ENCODE measurements around the gene SMDT1. TPM values are rescaled to one million over a fixed set of nuclear protein-coding genes. Genes with fewer than 3 reads are reported as not detected.
"Not testable (repeated sequence)": the region's sequence is repeated elsewhere in the genome, so short reads cannot be mapped to it uniquely, and the experiment has no call there.

SMDT1 gene
- total RNA-seq, 1 experiment from 2014 or later = 44.6 TPM

DNA sequence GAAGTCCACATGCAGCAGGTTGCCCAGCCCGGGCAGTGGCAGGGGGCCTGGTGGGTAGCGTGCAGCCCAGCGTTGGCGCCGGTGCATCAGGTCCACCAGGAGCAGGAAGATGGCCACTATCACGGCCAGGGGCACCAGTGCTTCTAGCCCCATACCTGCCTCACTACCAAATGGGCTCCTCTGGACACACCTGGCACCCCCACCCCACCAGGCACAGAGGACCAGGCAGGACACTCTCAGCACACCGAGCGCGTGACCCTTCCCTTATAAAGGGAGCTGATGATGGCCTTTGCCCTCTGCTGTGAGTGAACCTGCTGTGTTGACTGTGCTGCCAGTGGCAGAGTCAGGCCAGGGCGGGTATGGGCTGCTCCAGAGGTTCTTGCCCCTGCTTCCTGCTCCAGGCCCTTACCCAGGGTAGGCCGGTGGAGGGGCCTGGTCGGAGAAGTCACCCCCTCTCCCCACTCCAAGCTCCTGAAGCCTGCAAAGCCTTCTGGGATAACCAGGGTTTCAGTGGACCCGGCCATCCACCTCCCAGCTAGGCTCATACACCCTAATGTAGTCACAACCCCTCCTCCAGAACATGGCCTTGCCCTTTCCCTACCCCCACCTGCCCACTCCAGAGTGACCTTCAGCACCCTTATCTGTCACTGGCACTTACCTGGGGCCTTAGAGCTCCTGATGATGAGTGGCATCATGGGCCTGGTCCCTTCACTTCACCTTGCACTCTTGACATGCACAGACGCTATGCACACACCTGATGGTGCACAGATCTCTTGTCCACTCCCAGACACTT, 51.3 kb downstream of the SMDT1 start, which contains the start of gene CYP2D6:
Gene CYP2D6, minus strand, starts transcription at position 172 of the 793 bp plus-strand sequence. Its CDS starts 19 bp downstream, at position 153.
- CTCF ChIA-PET; H3K27me3 ChIP-seq (ENCODE audit: control insufficient read depth, insufficient read depth, low read length); in situ Hi-C loops (cut with HindIII; ENCODE audit: low pct_unique_long_range_greater_than_20kb, low sequenced_read_pairs); H3K27ac ChIP-seq (ENCODE audit: low read length); BruUV-seq (replicated peaks); H3K9me3 ChIP-seq (ENCODE audit: control insufficient read depth, insufficient read depth, low read depth, low read length); POLR2A ChIA-PET; H3K36me3 ChIP-seq (ENCODE audit: control insufficient read depth, insufficient read depth, low read length); intact Hi-C loops (cut with micrococcal nuclease; ENCODE audit: unreplicated experiment); ATAC-seq; H3K4me3 ChIP-seq (ENCODE audit: low read depth in 2 of 2, low read length in 2 of 2); H3K4me1 ChIP-seq (ENCODE audit: control insufficient read depth, insufficient read depth, low read length); DNase-seq (ENCODE audit: low read depth, low spot score): not testable (repeated sequence)

DNA sequence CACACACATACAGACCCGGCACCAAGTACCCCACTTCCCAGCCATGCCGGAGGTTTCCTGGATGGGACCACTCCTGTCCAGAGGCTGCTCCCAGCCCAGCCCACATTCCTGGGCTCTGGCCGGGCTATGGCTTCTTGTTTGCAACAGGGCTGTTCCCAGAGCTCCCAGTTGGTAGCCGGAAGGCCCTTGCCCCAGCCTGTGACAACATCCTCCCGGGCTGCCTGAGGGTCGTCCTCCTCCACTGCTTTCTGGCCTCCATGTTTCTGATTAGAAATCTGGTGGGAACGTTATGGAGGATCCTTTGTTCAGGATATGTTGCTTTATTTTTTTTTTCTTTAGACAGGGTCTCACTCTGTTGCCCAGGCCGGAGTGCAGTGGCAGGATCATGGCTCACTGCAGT, 52.1 kb downstream of the SMDT1 start:
- intact Hi-C loops (cut with micrococcal nuclease; ENCODE audit: unreplicated experiment) = no loop called here
- ChIA-PET CTCF (no interaction called here), POLR2A (no interaction called here)
- no TSS peak for BruUV-seq (replicated peaks)
- TF ChIP-seq POLR2AphosphoS5 (IDR thresholded peaks at IDR 0.05; ENCODE audit: low read depth, low read length) (no peak), TCF7L2 (IDR thresholded peaks at IDR 0.05; ENCODE audit: low read depth, low read length) (no peak), SIN3A (IDR thresholded peaks at IDR 0.05; ENCODE audit: borderline replicate concordance, insufficient read depth, low read depth, low read length) (no peak)
- TF ChIP-seq, protein P1, sequence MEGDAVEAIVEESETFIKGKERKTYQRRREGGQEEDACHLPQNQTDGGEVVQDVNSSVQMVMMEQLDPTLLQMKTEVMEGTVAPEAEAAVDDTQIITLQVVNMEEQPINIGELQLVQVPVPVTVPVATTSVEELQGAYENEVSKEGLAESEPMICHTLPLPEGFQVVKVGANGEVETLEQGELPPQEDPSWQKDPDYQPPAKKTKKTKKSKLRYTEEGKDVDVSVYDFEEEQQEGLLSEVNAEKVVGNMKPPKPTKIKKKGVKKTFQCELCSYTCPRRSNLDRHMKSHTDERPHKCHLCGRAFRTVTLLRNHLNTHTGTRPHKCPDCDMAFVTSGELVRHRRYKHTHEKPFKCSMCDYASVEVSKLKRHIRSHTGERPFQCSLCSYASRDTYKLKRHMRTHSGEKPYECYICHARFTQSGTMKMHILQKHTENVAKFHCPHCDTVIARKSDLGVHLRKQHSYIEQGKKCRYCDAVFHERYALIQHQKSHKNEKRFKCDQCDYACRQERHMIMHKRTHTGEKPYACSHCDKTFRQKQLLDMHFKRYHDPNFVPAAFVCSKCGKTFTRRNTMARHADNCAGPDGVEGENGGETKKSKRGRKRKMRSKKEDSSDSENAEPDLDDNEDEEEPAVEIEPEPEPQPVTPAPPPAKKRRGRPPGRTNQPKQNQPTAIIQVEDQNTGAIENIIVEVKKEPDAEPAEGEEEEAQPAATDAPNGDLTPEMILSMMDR (IDR thresholded peaks at IDR 0.05) = no peak
- no peak for ATAC-seq
- Histone ChIP-seq H3K4me3 (ENCODE audit: low read depth in 2 of 2, low read length in 2 of 2) (no peak overlapping the region), H3K4me1 (ENCODE audit: control insufficient read depth, insufficient read depth, low read length) (no peaks in the 10 kb centered on the region), H3K36me3 (ENCODE audit: control insufficient read depth, insufficient read depth, low read length) (no peaks in the 10 kb centered on the region), H3K27me3 (ENCODE audit: control insufficient read depth, insufficient read depth, low read length) (no peaks in the 10 kb centered on the region), H3K9me3 (ENCODE audit: control insufficient read depth, insufficient read depth, low read depth, low read length) (no peaks in the 10 kb centered on the region), H3K27ac (ENCODE audit: low read length) (no peak overlapping the region)
- DNase-seq (ENCODE audit: low read depth, low spot score) = no peak
- in situ Hi-C loops (cut with HindIII; ENCODE audit: low pct_unique_long_range_greater_than_20kb, low sequenced_read_pairs) = no loop called here

DNA sequence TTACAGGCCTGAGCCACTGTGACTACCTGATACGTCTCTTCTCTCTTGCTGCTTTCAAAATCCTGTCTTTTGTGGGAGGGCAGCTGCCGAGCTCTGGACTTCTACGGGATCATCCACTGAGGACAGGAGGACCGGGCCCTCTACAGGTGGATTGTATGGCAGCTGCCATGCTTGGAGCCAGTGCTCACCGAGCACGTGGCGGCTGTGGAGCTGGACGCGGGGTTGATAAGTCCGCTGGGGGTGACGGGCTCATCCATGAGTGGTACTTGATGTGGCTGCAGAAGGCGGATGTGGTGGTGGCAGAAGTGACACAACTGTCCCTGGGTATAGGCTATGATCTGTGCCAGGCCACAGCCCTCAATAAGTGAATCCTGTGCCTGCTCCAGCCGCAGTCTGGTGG, 53.0 kb downstream of the SMDT1 start:
- intact Hi-C loops (cut with micrococcal nuclease; ENCODE audit: unreplicated experiment) = no loop called here
- POLR2A ChIA-PET = no interaction called here
- H3K27me3 ChIP-seq (ENCODE audit: control insufficient read depth, insufficient read depth, low read length) = no peaks in the 10 kb centered on the region
- no TSS peak for BruUV-seq (replicated peaks)
- H3K4me1 ChIP-seq (ENCODE audit: control insufficient read depth, insufficient read depth, low read length) = no peaks in the 10 kb centered on the region
- CTCF ChIA-PET = no interaction called here
- DNase-seq (ENCODE audit: low read depth, low spot score) (no peak), ATAC-seq (no peak)
- H3K4me3 ChIP-seq (ENCODE audit: low read depth in 2 of 2, low read length in 2 of 2) = no peak overlapping the region
- in situ Hi-C loops (cut with HindIII; ENCODE audit: low pct_unique_long_range_greater_than_20kb, low sequenced_read_pairs) = no loop called here
- no peaks in the 10 kb centered on the region for H3K9me3 ChIP-seq (ENCODE audit: control insufficient read depth, insufficient read depth, low read depth, low read length)
- no peak for TF ChIP-seq SIN3A (IDR thresholded peaks at IDR 0.05; ENCODE audit: borderline replicate concordance, insufficient read depth, low read depth, low read length)
- no peak for TF ChIP-seq TCF7L2 (IDR thresholded peaks at IDR 0.05; ENCODE audit: low read depth, low read length)
- TF ChIP-seq POLR2AphosphoS5 (IDR thresholded peaks at IDR 0.05; ENCODE audit: low read depth, low read length) = no peak
- no peaks in the 10 kb centered on the region for H3K36me3 ChIP-seq (ENCODE audit: control insufficient read depth, insufficient read depth, low read length)
- H3K27ac ChIP-seq (ENCODE audit: low read length) = no peak overlapping the region

Other genes starting within 250 kb of the SMDT1 start
- gene SREBF2, start 246.6 kb upstream of the SMDT1 start, total RNA-seq (2021; ENCODE audit: unreplicated experiment) = 73.0 TPM
- 0.62 TPM for gene SHISA8, start 164.6 kb upstream of the SMDT1 start, total RNA-seq (2021; ENCODE audit: unreplicated experiment)
- 1.0 TPM for gene TNFRSF13C, start 152.9 kb upstream of the SMDT1 start, total RNA-seq (2021; ENCODE audit: unreplicated experiment)
- gene CENPM, start 132.5 kb upstream of the SMDT1 start, total RNA-seq (2021; ENCODE audit: unreplicated experiment) = 39.8 TPM
- 3.9 TPM for gene SEPTIN3, start 110.3 kb upstream of the SMDT1 start, total RNA-seq (2021; ENCODE audit: unreplicated experiment)
- 0.44 TPM for gene WBP2NL, start 80.9 kb upstream of the SMDT1 start, total RNA-seq (2021; ENCODE audit: unreplicated experiment)
- gene NAGA, start 8.9 kb upstream of the SMDT1 start, total RNA-seq (2021; ENCODE audit: unreplicated experiment) = 24.2 TPM
- 1.3 TPM for gene PHETA2, start 5.5 kb upstream of the SMDT1 start, total RNA-seq (2021; ENCODE audit: unreplicated experiment)
- gene NDUFA6, start 11.1 kb downstream of the SMDT1 start, total RNA-seq (2021; ENCODE audit: unreplicated experiment) = 92.2 TPM
- gene CYP2D6, start 51.1 kb downstream of the SMDT1 start, total RNA-seq (2021; ENCODE audit: unreplicated experiment) = 2.7 TPM
- gene TCF20, start 191.0 kb downstream of the SMDT1 start, total RNA-seq (2021; ENCODE audit: unreplicated experiment) = 79.8 TPM